DND-41 (cell line): ENCODE results near the gene TEX13B.

Experiments used
- ATAC-seq: fragments of 200-7000 bp; cut with Tn5 transposase; 3 replicates; pipeline ENCODE4 v1.9.1; 2021; ENCODE audit warnings: low read depth; ENCODE audit not compliant: insufficient read depth
- DNase-seq: peaks from one replicate; pipeline ENCODE4 v3.0.0-alpha.2; 2020
- H2AFZ ChIP-seq: 2 replicates; pipeline ENCODE4 v1.6.0; 2012; ENCODE audit warnings: low read depth, low read length
- H3K27ac ChIP-seq: 2 replicates; pipeline ENCODE4 v1.5.1; 2012; ENCODE audit warnings: low read length, inconsistent platforms
- H3K27me3 ChIP-seq: fragments of 200-600 bp; sonication (generic); 2 replicates; pipeline ENCODE4 v1.6.0; 2012; ENCODE audit warnings: low read length, mild to moderate bottlenecking, inconsistent platforms; ENCODE audit not compliant: insufficient read depth, poor library complexity
- H3K36me3 ChIP-seq: 2 replicates; pipeline ENCODE4 v1.5.1; 2012; ENCODE audit warnings: low read length, inconsistent platforms; ENCODE audit not compliant: insufficient read depth
- H3K4me1 ChIP-seq: 2 replicates; pipeline ENCODE4 v1.5.1; 2012; ENCODE audit warnings: mild to moderate bottlenecking, low read length; ENCODE audit not compliant: insufficient read depth
- H3K4me2 ChIP-seq: 2 replicates; pipeline ENCODE4 v1.6.0; 2012; ENCODE audit warnings: mild to moderate bottlenecking, moderate library complexity, low read length, inconsistent platforms; ENCODE audit not compliant: insufficient read depth
- H3K4me3 ChIP-seq, 2 experiments: fragments of 200-600 bp in 1 of 2; shearing (Covaris generic) in 1 of 2; 2 replicates each; pipeline ENCODE4 v1.5.1; 2012 to 2016; ENCODE audit warnings: inconsistent platforms in 2 of 2, low read length in 2 of 2, mild to moderate bottlenecking in 2 of 2, low read depth in 1 of 2, moderate library complexity in 1 of 2
- H3K79me2 ChIP-seq: 2 replicates; pipeline ENCODE4 v1.6.0; 2012; ENCODE audit warnings: low read length, inconsistent platforms; ENCODE audit not compliant: insufficient read depth
- H3K9ac ChIP-seq: 2 replicates; pipeline ENCODE4 v1.6.0; 2012; ENCODE audit warnings: low read depth, mild to moderate bottlenecking, inconsistent platforms, low read length, moderate library complexity
- H3K9me3 ChIP-seq: 2 replicates; pipeline ENCODE4 v1.5.1; 2012; ENCODE audit warnings: low read length, moderate library complexity, mild to moderate bottlenecking, inconsistent platforms; ENCODE audit not compliant: insufficient read depth, severe bottlenecking
- H4K20me1 ChIP-seq: 2 replicates; pipeline ENCODE4 v1.6.0; 2012; ENCODE audit warnings: low read length; ENCODE audit not compliant: insufficient read depth
- CTCF ChIP-seq: IDR thresholded peaks from 2 replicates; pipeline ENCODE4 v1.5.1; 2012; ENCODE audit warnings: borderline replicate concordance, low read length, moderate library complexity, mild to moderate bottlenecking; ENCODE audit not compliant: poor library complexity, severe bottlenecking; ENCODE audit errors: extremely low read depth
- EZH2 ChIP-seq: IDR thresholded peaks from 3 replicates; pipeline ENCODE4 v1.6.1; 2012; ENCODE audit warnings: borderline replicate concordance, low read depth, mild to moderate bottlenecking, moderate library complexity, low read length, inconsistent platforms; ENCODE audit not compliant: severe bottlenecking

The TEX13B gene

GRCh38 chrX:107936434-107936730 is 45.8 kb downstream of the TEX13B start:
- no peak overlapping the region for H3K4me3 ChIP-seq
- no peak overlapping the region for H3K27ac ChIP-seq
- ATAC-seq: no peak
- H3K27me3 ChIP-seq: no peaks in the 10 kb centered on the region
- no peaks in the 10 kb centered on the region for H3K79me2 ChIP-seq
- H3K4me2 ChIP-seq: no peak overlapping the region
- H3K4me1 ChIP-seq: no peaks in the 10 kb centered on the region
- H3K9ac ChIP-seq: no peak overlapping the region
- no peaks in the 10 kb centered on the region for H4K20me1 ChIP-seq
- no peak overlapping the region for H2AFZ ChIP-seq
- TF ChIP-seq EZH2 (no peak), CTCF (no peak)
- DNase-seq: no peak
- H3K36me3 ChIP-seq: no peaks in the 10 kb centered on the region
- H3K9me3 ChIP-seq: no peaks in the 10 kb centered on the region

- no peak overlapping the region for H2AFZ ChIP-seq
- no peak overlapping the region for H3K4me2 ChIP-seq
- no peaks in the 10 kb centered on the region for H4K20me1 ChIP-seq
- no peak overlapping the region for H3K4me3 ChIP-seq
- H3K79me2 ChIP-seq: no peaks in the 10 kb centered on the region
- H3K27ac ChIP-seq: no peak overlapping the region
- H3K9me3 ChIP-seq: no peaks in the 10 kb centered on the region
- ATAC-seq: no peak
- no peak for TF ChIP-seq EZH2
- DNase-seq: no peak
- no peaks in the 10 kb centered on the region for H3K36me3 ChIP-seq
- H3K9ac ChIP-seq: no peak overlapping the region
- H3K27me3 ChIP-seq: no peaks in the 10 kb centered on the region
- H3K4me1 ChIP-seq: no peaks in the 10 kb centered on the region
These were observed 46.3 kb downstream of the TEX13B start for GRCh38 chrX:107935664-107936433.

GRCh38 chrX:107935200-107935599 is 47.0 kb downstream of the TEX13B start:
- Histone ChIP-seq H4K20me1 (no peaks in the 10 kb centered on the region), H3K9ac (no peak overlapping the region), H3K27me3 (no peaks in the 10 kb centered on the region), H3K79me2 (no peaks in the 10 kb centered on the region), H2AFZ (no peak overlapping the region), H3K4me3 (no peak overlapping the region), H3K4me2 (no peak overlapping the region), H3K27ac (no peak overlapping the region), H3K36me3 (no peaks in the 10 kb centered on the region), H3K9me3 (no peaks in the 10 kb centered on the region), H3K4me1 (no peaks in the 10 kb centered on the region)
- TF ChIP-seq CTCF (no peak), EZH2 (no peak)
- no peak for ATAC-seq
- no peak for DNase-seq

GRCh38 chrX:107934262-107934661 is 47.9 kb downstream of the TEX13B start:
- TF ChIP-seq CTCF (no peak), EZH2 (no peak)

More at GRCh38 chrX:107934262-107934661, 47.9 kb downstream of the TEX13B start:
- Histone ChIP-seq H3K4me1 (no peaks in the 10 kb centered on the region), H3K36me3 (no peaks in the 10 kb centered on the region), H2AFZ (no peak overlapping the region), H3K9me3 (no peaks in the 10 kb centered on the region), H3K4me2 (no peak overlapping the region), H3K9ac (no peak overlapping the region), H3K79me2 (no peaks in the 10 kb centered on the region), H3K4me3 (no peak overlapping the region), H3K27ac (no peak overlapping the region), H4K20me1 (no peaks in the 10 kb centered on the region), H3K27me3 (no peaks in the 10 kb centered on the region)
- DNase-seq (no peak), ATAC-seq (no peak)
